ENCODE data around the gene ARMH3.

DNA sequence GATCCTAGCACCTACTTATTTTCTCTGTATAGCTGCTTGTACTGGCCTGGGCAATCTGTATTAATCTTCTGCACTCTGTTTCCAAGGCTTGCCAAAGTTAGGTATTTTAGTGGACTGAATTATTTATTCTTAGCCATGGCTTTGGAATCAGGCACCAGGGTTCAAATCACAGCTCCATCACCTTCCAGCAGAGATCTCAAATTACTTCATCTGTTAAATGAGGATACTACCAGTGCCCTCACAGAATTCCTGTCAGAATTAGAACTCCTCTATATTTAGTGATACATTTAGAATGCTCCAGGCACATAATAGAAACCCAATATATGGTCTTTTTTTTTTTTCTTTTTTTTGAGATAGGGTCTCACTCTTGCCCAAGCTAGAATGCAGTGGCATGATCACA, 17.6 kb downstream of the ARMH3 start:
- TF ChIP-seq, protein P1, sequence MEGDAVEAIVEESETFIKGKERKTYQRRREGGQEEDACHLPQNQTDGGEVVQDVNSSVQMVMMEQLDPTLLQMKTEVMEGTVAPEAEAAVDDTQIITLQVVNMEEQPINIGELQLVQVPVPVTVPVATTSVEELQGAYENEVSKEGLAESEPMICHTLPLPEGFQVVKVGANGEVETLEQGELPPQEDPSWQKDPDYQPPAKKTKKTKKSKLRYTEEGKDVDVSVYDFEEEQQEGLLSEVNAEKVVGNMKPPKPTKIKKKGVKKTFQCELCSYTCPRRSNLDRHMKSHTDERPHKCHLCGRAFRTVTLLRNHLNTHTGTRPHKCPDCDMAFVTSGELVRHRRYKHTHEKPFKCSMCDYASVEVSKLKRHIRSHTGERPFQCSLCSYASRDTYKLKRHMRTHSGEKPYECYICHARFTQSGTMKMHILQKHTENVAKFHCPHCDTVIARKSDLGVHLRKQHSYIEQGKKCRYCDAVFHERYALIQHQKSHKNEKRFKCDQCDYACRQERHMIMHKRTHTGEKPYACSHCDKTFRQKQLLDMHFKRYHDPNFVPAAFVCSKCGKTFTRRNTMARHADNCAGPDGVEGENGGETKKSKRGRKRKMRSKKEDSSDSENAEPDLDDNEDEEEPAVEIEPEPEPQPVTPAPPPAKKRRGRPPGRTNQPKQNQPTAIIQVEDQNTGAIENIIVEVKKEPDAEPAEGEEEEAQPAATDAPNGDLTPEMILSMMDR (conservative IDR thresholded peaks at IDR 0.05; ENCODE audit: low read length) = no peak
- no peak for TF ChIP-seq EZH2phosphoT487 (IDR thresholded peaks at IDR 0.05; ENCODE audit: borderline replicate concordance, low read depth, low read length)
